GM21526 (cell line): Measurements from ENCODE around the gene ZNF764.
"Not testable (repeated sequence)": the region's sequence is repeated elsewhere in the genome, so short reads cannot be mapped to it uniquely, and the experiment has no call there.

Experiments used
- ATAC-seq: cut with Tn5 transposase; IDR thresholded peaks from one replicate; pipeline ENCODE4 v1.9.1; 2021; ENCODE audit warnings: moderate library complexity; ENCODE audit not compliant: unreplicated experiment, low FRiP score

Gene ZNF764

GRCh38 chr16:30551781-30552180, 6.4 kb downstream of the ZNF764 start:
- ATAC-seq, result no peak

GRCh38 chr16:30548416-30549253, 9.5 kb downstream of the ZNF764 start:
- ATAC-seq, result no peak

- no peak for ATAC-seq
Measured at GRCh38 chr16:30546115-30546514, 12.1 kb downstream of the ZNF764 start.

- ATAC-seq, result no peak
Measured at GRCh38 chr16:30543067-30543466, 15.1 kb downstream of the ZNF764 start.

GRCh38 chr16:30541502-30542329, 16.5 kb downstream of the ZNF764 start:
- no peak for ATAC-seq

- ATAC-seq, result not testable (repeated sequence)
Measured at GRCh38 chr16:30540916-30541464, 17.2 kb downstream of the ZNF764 start.

- ATAC-seq, result not testable (repeated sequence)
Measured at GRCh38 chr16:30539986-30540526, 18.1 kb downstream of the ZNF764 start.

- ATAC-seq, result no peak
Measured at GRCh38 chr16:30539000-30539964, 18.9 kb downstream of the ZNF764 start.

GRCh38 chr16:30536391-30537024, 21.7 kb downstream of the ZNF764 start:
- ATAC-seq, result not testable (repeated sequence)

- ATAC-seq, result peak; percentile 65
Measured at GRCh38 chr16:30535777-30536190, 22.4 kb downstream of the ZNF764 start.

- ATAC-seq, result no peak
Measured at GRCh38 chr16:30535106-30535776, 22.9 kb downstream of the ZNF764 start.

- no peak for ATAC-seq
Measured at GRCh38 chr16:30534368-30535105, 23.6 kb downstream of the ZNF764 start, which contains the start of gene ZNF747. Gene ZNF747 (minus strand): TSS chr16:30534858. CDS start chr16:30534679, 179 bp downstream.

- ATAC-seq, result no peak
Measured at GRCh38 chr16:30533748-30534367, 24.3 kb downstream of the ZNF764 start.

- no peak for ATAC-seq
Measured at GRCh38 chr16:30533146-30533522, 25.0 kb downstream of the ZNF764 start.

GRCh38 chr16:30532285-30533145, 25.7 kb downstream of the ZNF764 start:
- no peak for ATAC-seq

GRCh38 chr16:30530163-30531037, 27.8 kb downstream of the ZNF764 start:
- no peak for ATAC-seq
